GM21360 (cell line): ENCODE data around the gene RGMA.
"Not testable (repeated sequence)": the region's sequence is repeated elsewhere in the genome, so short reads cannot be mapped to it uniquely, and the experiment has no call there.

Experiments
- ATAC-seq: cut with Tn5 transposase; IDR thresholded peaks from one replicate; pipeline ENCODE4 v1.9.1; 2021; ENCODE audit warnings: mild to moderate bottlenecking, moderate library complexity; ENCODE audit not compliant: unreplicated experiment

Gene RGMA

DNA sequence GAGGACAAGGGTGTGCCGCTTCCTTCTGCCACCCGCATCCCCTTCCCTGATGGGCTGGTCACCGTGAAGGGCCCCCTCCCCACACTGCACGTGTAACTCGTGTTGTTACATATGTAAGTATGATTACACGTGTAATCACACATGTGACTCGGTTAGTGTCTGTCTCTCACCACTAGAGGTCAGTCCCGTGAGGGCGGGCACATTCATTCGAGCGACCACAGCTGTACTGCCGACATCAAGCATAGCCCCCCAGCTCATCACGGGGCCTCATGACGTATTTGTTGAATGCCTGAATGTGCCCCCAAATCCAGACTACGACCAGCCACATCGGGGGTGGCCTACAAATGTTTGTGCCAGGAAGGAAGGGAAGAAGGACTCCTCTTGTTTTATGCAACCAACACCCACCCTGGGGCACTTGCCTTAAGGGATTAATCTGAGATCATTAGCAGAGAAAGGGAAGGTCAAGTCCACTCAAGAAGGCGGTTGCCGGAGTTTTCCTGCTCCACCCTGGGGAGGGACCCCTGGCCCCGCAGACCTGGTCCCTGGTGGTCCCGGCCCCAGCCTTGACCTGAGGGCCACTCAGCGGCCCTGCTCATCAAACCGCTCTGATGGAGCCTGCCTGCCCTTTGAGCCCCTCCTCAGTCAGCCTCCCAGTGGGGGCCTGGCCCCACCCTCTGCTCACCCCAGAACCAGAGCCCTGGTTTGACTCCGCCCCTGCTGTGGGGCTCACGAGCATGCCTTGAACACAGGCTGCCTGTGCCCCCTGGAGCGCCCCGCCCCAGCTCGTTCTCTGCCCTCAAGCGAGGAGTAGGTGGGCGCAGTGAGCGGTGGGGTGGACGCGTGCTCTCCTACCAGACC, 52.8 kb downstream of the RGMA start:
- ATAC-seq, result peak; percentile 89

DNA sequence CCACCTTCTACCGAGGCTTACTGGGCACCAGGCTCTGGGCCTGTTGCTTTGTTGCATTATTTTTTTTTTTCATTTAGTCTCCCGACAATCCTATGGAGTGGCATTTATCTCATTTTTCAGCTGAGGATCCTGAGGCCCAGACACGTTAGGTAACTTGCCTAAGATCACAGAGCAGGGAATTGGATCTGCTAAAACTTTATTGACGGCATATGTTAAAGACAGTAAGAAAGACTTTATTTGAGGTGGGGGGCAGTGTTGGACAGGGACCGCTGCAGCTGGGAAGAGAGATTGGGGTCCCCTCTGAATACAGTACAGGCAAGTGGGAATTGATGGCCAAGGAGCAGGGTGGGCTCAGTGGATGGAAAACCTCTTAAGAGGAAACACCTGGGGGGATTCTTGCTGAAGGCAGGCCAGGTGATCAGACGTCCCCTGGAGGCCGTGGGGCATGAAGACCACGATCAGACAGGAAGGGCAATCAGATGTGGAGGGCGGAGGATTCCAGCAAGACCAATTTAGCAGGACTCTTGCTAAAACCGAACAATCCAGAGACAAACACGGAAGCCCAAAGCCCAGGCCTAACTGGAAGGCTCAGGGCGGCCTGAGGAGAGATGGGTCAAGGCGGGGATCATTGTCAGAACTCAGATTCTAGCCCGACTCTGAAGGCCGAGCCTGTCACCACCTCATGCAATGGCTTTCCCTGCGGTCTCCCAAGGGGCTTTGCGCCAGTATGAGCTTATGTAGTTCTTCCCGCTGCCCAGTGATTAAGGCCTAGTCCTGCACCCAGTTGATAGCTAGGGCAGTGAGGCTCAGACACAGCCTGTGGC, 53.7 kb downstream of the RGMA start:
- ATAC-seq, result peak; percentile 16

DNA sequence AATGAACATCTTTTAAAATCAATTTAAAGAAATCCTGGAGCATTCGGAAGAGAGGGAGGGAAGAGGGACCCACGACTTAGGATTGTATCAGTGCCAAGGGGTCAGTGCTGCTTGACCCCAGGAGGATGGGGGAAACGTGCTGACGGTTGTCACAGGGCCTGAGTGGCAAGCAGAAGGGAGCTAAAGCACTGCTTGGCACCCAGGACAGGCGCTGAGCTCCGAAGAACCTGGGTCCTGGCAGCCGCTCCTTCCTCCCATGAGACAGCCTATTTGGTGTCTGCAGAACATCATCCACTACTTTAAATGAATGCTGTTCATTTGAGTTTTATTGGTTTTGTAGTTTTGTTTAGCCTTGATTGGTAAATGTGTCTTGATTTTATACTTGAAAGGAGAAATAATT, 54.5 kb downstream of the RGMA start:
- no peak for ATAC-seq

DNA sequence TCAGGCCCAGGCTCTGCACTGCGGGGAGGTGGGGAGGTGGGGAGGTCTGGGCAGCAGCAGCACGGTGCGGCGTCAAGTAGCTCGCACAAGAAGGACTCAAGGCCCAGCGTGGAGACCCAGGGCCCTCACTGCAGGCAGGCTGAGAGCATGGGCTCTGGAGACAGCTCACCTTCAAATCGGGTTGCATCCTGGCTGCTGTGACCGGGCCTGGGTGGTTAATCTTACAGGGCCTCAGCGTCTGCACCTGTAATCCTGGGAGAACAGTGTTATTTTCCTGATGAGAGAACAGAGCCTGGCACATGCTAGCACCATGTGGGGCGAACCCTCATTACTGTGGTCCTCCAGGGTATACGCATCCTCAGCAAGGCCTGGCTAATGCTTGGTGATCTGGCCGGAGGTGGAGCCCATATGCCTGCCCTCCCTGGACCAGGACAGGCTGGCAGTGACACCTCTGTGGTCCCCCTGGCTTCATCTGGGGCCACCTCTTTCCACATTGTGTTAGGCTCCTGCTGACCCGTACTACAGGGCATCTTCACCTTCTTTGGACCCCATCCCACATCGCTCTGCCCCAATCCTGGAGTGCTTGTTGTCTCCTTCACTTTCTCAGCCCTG, 55.5 kb downstream of the RGMA start:
- no peak for ATAC-seq

DNA sequence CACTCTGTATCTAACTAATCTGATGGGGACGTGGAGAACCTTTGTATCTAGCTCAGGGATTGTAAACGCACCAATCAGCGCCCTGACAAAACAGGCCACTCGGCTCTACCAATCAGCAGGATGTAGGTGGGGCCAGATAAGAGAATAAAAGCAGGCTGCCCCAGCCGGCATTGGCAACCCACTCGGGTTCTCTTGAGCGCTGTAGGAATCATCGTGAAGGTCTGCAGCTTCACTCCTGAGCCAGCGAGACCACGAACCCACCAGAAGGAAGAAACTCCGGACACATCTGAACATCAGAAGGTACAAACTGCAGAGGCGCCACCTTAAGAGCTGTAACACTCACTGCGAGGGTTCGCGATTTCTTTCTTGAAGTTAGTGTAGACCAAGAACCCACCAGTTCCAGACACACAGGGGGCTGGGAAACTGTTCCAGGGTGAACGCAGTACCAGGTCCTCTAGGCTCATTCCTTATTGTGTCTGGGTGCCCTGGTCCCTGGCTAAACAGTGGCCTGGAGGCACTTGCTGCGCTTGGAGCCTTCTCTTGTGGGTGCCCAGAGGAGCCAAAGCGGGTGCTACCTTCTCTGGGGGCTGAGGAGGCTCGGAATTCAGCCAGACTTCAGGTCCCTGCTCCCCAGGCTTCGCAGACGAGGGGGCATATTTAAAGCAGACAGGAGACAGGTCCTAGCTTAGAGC, 56.4 kb downstream of the RGMA start:
- ATAC-seq, result not testable (repeated sequence)

DNA sequence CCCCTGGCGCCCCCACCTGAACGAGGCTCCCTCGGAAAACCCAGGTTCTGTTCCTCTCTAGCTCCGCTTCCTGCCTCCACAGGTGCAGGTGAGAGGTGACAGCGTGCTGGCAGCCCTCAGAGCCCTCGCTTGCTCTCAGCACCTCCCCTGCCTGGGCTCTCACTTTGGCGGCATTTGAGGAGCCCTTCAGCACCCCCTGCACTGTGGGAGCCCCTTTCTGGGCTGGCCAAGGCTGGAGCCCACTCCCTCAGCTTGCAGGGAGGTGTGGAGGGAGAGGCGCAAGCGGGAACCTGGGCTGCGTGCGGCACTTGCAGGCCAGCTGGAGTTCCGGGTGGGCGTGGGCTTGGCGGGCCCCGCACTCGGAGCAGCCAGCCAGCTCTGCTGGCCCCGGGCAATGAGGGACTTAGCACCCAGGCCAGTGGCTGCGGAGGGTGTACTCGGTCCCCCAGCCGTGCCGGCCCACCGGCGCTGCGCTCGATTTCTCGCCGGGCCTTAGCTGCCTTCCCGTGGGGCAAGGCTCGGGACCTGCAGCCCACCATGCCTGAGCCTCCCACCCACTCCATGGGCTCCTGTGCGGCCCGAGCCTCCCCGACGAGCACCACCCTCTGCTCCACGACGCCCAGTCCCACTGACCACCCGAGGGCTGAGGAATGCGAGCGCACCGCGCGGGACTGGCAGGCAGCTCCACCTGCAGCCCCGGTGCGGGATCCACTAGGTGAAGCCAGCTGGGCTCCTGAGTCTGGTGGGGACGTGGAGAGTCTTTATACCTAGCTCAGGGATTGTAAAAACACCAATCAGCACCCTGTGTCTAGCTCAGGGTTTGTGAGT, 57.2 kb downstream of the RGMA start:
- ATAC-seq, result not testable (repeated sequence)

DNA sequence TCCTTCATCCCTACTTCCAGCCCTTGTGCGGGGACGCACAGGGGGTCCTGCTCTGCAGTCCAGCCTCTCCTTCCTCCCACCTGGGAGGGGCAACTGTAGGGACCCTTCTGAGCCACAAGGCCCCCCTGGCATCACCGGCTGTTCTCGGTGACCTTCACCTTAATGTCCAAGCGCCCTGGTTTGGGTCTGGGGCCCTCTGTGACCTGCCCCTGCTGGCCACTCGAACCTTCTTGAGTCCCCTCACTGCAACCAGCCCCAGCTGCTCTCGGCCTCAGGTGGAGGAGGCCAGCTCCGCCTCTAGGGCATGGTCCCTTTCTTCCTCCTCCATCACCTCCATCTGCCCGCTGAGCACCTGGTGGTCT, 57.9 kb downstream of the RGMA start:
- no peak for ATAC-seq

DNA sequence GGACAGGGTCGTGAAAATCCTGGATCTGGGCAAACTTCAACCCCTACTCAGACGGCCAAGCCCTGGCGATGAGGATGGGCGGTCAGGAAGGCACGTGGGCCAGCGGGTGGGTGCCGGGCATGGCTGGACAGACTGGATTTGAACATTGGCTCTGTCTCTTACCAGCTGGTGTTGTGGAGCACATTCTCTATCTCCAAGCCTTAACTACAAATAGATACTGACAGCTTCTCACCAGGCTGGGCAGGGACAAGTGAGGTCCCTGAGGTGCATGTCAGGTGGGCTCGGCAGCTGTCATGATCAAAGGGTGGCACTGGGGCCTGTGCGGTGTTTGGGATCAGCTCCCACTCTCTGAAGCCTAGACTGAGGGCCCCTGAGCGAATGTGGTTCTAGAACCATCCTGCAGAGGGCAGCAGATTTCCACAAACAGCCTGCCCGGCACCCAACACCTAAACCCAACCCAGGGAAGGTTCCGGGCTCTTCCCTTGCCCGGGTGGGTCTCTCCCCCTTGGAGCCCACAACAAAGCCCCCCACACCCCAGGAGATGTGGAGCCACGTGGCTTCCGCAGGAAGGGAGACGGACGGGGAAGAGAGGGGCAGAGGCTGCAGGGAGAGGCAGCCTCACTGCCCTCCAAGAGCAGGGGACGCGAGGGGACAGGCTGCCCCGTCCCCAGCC, 58.4 kb downstream of the RGMA start:
- peak; percentile 77 for ATAC-seq

DNA sequence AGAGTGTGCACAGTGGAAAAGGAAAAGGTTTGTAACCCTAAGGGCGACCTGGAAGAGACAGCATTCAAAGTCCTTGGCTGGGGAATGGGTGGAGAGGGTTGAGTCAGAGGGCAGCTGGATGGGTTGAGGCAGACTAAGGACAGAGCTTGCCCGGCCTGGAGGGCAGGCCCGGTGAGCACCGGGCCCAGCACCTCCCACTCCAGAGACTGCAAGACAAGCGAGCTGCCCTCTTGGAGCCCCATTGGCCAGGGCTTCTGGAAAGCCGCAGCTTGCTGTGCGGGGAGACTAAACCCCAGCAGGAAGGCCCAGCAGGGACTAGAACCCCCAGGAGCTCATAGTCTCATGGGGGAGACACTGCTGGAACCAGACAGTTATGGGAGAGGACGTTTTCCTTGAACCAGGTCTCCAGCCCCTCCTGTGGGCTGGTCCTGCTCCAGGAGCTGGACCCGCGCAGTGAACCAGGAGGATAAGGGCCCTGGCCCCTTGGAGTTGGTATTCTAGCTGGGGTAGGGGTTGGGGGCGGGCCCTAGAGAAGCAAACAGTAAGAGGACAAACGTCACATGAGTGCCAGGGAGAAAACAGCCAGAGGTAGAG, 59.1 kb downstream of the RGMA start:
- no peak for ATAC-seq

DNA sequence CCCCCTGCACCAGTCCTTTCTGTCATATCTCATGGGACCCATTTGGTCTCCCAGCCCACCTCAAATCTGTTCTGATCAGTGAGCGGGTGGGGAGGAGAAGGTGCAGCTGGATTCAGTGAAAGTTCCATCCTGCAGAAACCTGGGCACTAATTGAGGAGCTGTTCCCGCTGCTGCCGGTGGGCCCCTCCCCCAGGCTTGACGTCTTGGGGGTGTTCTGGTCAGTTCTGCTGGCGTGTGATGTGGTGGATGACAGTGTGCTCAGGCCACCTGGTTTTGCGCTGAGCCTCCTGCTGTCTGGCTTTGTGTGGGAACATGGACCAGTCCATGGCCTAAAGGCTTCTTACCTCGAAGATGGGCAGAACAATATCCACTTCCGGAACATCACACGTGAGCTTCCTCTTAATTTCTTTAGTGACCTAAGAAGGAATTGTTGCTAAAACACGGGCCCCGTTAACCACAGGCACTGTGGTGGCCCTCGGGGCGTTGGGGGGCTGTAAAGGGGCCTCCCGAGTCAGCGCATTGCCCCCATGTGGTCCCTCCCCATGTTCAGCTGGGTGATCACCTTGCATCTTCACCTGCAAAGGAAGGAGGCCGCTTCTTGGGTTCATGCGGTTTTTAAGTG, 59.7 kb downstream of the RGMA start:
- ATAC-seq, result no peak

DNA sequence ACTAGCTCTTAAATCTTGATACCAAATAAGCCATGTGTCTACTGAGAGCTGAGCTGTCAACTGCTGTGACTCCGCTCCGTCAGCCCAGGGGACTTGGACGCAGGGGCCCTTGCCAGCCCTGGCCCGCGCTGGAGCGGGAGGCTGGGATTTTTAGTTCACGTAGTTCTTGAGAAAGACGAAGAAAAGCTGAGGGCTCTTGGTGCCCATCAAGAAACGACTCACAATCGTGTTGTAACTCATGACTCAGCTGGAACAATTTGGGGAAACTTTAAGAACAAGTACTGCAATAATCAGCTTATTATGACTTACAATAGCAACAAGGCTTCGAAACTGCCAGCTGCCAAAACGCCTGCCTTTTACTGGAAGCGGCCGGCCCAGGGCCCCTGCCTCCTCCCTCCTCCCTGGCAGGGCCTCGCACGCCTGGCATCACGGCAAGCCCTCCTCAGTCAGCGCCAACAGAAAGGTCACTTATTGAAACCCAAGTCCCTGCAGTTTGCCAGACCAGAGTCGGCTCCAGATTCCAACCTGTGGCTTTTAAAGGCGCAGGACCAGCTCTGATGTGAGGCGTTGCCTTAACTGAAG, 60.3 kb downstream of the RGMA start:
- ATAC-seq, result no peak

DNA sequence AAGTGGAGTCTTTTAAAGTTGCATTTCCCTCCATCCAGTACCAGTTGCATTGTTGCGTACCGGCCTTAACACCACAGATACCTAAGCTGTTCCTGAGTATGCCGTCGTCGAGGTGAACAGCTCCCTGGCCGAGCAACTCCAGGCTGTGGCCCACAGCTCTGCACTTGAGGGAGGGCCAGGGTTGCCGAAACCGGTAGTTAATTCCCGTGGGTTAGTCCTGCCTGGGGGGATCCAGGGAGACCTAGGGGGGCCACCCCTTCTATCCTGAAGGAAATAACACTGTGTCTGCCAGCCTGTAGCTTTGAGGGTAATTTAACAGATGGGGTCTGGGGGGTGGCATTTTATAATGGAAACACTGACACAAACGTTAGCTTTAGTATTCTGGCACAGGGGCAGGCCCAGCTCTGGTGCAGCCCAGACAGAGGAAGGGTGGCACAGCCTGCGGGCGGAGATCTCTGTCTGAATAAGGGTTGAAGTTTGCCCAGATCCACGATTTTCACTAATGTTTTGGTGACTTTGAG, 60.8 kb downstream of the RGMA start:
- no peak for ATAC-seq

DNA sequence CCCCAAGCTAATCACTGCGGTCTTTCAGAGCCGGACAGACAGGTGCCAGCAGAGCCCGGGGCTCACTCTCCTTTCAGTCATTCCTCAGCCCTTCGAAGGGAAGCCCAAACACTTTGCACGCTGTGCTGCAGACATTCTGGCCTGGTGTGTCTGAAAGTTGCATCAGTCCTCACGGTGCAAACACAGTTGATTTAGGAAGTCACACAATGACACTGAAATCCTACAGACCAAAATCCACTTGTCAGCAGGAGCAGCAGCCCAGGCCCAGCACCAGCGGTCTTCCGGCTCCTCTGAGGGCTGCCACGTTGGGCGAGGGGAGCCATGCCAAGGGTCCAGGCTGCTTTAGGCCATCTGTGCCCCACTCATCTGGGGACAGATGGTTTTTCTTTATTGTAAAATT, 61.6 kb downstream of the RGMA start:
- no peak for ATAC-seq

DNA sequence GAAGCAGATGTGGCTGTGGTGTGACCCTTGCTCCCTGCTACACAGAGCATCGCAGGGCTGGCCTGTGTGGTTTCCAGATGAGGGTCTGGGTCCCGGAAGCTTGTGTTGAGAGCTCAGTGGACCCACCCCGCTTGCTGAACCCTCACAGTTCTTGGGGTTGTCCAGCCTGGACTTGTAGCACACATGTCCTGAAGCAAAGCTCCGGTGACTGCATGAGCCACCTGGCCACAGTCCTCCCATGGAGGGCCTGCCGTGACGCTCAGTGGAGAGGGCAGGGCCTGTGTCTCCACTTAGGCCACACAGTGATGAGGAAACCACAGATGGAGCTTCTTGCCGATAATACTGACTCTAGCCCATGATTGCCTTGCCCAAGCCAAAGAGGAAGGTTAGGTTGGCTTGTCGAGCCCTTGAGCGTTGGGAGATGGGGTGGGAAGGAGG, 62.6 kb downstream of the RGMA start:
- ATAC-seq, result no peak

DNA sequence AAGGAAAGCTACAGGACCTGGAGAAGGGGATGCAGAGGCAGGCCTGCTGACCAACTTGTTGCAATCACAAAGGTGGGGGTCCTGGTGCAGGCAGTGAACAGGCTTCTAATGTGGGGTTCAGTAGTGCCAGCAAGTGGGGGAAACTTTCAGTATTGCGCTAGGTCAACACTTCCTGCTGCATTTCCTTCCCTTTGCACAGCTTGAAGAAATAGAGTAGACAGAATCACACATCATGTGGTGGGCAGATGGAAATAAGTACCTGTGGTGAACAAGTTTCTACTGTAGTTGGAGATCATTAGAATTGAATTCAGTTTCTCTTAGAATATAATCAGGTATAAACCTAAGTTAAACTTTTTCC, 63.4 kb downstream of the RGMA start:
- no peak for ATAC-seq

DNA sequence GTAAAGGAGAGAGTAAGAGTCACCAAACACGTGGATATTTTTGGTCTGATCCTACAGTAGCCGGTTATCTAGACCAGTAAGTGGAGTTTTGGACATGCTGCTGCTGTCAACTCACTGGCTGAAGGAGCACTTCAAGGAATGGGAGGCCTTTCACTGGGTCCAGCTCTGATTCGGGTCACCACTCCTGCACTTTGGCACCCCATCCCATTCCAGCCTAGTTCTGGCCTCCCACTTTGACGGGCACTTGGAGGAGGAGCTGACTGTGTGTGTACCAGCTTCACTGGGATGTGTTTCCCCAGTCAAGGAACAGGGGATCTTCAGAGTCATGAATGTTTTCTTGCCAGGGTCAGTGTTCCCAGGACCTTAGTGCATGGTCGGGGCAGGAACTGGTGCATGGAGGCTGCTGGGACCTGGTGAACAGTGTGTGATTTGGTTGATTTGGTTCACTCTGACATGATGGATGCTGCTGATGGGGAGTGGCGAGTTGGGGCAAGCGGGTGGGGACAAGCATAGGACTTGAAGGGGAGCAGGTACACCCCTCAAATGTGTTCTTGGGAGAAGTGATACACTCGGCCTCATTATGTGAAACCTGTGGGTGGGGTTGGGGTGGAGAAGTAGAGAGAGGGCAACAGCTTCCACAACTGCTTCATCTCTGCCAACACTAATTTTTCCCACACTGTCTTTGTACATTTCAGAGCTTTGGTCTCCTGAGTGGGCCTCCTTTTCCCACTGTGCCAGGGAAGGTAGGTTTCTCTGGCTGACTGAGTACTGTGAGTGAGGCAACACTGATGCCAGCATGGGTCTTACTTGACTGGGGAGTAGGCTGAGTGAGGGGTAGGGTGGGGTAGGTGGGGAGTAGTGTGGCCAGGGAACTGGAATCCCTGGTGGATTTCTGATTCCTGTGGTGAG, 64.0 kb downstream of the RGMA start:
- ATAC-seq, result no peak

DNA sequence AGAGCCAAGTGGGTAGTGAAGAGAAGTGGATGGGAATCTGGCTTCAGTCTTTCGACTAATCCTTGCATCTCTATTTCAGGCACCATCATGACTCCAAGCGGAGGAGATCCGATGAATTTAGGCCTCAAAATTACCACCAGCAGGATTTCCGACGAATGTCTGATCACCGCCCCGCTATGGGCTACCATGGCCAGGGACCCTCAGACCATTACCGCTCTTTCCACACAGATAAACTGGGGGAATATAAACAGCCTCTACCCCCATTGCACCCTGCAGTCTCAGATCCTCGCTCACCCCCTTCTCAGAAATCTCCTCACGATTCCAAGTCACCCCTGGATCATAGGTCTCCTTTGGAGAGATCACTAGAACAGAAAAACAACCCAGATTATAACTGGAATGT, 64.7 kb downstream of the RGMA start:
- ATAC-seq, result no peak
